Epidermal melanocyte (primary cell): ENCODE results near the gene CLEC4D.
"Not testable (repeated sequence)": the region's sequence is repeated elsewhere in the genome, so short reads cannot be mapped to it uniquely, and the experiment has no call there.

Experiments used
- DNase-seq: peaks from one replicate; pipeline ENCODE4 v3.0.0; 2011; ENCODE audit warnings: low spot score; ENCODE audit not compliant: insufficient read length

CLEC4D gene

DNA sequence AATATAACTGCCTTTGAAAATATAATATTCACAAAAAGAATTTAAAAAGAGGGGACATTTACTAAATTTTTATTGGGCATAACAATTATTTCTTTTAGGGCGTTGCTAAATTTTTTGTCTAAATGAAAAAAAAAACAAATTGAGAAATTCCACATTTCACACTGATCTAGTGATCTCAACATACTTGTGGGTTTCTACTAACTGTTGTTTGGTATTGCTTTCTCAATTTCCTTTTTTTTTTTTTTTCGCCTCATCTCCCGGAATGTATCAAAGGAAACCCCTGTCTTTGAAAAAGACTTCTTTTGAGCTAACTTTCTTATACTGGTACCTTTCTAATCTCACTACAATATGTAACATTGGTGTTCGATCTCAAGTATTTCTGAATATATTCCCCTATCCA, at the start of gene CLEC4D:
TSS of gene CLEC4D (plus strand) at position 248 of the 400 bp plus-strand sequence. CDS start 230 bp downstream, outside the sequence.
- no peak for DNase-seq

DNA sequence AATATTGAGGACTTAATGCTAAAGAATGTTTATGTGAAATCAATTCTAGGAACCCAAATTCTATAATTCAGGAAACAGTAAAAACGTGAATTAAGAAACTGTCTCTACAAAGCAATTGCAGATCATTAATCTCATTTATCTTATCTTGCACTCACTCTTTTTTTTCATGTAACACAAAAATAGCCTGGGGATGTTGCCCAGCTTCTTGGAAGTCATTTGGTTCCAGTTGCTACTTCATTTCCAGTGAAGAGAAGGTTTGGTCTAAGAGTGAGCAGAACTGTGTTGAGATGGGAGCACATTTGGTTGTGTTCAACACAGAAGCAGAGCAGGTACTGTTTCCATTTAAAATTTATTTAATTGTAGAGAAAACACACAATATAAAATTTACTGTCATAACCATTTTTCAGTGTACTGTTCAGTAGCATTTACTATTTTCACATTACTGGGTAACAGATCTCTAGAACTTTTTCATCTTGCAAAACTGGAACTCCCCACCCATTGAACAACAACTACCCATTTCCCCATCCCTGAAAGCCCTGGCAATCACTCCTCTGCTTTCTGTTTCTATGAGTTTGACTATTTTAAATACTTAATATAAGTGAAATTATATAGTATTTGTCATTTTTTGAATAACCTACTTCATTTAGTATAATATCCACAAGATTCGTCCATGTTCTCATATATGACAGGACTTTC, 47.9 kb upstream of the CLEC4D start:
- DNase-seq = no peak

DNA sequence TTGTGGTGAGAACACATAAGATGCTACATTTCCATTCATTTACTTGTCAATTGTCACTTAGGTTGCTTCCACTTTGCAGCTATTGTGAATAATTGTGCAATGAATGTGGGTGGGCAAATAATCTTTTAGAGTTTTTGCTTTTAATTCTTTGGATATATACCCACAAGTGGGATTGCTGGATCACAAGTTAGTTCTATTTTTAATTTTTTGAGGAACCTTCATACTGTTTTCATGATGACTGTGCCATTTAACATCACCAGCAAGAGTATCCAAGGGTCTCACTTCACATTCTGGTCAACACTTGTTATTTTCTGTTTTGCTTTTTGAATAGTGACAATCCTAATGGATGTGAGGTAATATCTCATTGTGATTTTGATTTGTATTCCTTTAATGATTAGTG, 47.1 kb upstream of the CLEC4D start:
- DNase-seq = no peak

DNA sequence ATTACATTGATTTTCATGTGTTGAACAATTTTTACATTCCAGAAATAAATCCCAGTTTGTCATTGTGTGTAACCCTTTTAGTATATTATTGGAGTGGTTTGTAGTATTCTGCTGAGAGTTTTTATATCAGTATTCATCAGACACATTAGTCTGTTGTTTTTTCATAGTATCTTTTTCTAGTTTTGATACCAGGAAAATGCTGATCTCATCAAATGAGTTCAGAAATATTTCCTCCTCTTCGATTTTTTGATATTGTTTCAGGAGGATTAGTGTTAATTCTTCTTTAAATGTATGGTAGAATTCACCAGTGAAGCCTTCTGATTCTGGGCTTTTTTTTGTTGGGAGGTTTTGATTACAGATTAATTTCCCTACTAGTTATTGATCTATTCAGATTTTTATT, 42.2 kb upstream of the CLEC4D start:
- DNase-seq = no peak

GRCh38 chr12:8475508-8476203, 37.6 kb upstream of the CLEC4D start:
- no peak for DNase-seq

- DNase-seq = no peak
Measured at GRCh38 chr12:8482571-8483061, 30.7 kb upstream of the CLEC4D start.

DNA sequence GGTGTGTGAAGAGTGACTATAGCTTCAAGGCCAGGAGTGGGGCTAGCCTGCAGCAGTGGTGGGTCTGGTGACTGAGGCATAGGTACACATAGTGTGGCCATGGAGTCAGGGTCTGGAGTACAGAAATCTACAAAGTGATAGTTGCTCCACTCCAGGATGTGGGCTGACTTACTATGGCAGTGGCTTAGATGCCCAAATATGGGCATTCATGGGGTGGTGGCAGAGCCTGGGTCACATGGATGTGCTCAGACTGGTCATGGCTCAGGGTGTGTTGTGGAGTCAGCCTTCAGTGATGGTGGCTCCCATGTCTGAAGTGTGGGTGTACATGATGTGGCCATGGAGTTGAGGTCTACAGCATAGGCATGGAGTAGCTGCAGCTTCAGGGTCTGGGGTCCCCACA, 30.2 kb upstream of the CLEC4D start:
- DNase-seq = no peak

DNA sequence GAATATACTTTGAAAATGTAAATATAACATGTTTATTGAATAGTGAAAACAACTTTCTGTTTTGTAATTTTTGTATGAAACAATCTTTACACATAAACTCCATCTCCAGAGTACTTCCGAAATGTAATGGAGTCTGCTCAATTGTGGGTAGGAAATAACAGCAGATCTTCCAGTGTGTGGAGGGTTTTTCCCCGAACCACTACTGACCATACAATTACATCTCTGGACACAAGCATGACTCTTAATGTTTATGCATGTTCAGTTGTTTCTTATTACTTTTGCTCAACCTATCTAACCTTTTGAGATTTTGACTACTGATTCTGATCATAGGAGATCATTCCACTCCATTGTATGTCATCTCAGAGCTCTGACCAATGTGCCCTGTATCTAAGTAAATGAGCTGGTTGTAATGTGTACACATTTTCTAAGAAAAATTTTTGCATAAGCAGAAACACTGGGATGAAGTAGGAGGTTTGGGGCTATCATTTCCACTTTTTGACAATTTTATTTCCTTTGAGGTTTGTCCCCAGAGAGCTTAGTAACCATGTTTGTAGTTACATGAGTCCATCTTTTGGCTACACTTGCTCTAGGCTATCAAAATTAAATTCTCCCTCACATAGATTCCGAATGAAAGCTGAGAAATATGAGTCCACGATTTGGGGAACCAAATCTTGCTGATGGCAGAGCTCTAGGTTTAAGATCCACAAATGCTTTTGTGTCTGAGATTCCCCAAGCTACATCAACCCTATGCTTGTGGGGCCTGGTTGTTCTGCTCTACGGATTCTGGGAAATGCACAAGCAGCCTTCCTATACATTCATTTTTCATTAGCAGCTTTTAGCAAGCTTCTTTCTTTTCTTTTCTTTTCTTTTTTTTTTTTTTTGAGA, 21.4 kb upstream of the CLEC4D start:
- no peak for DNase-seq

GRCh38 chr12:8493084-8493483, 20.2 kb upstream of the CLEC4D start:
- DNase-seq = no peak

DNA sequence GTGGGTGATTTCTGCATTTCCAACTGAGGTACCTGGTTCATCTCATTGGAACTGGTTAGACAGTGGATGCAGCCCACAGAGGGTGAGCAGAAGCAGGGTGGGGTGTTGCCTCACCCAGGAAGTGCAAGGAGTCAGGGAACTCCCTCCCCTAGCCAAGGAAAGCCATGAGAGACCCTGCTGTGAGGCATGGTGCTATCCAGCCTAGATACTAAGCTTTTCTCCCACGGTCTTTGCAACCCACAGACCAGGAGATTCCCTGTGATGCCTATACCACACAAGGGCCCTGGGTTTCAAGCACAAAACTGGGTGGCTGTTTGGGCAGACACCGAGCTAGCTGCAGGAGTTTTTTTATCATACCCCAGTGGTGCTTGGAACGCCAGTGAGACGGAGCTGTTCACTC, 17.6 kb upstream of the CLEC4D start:
- DNase-seq = not testable (repeated sequence)

DNA sequence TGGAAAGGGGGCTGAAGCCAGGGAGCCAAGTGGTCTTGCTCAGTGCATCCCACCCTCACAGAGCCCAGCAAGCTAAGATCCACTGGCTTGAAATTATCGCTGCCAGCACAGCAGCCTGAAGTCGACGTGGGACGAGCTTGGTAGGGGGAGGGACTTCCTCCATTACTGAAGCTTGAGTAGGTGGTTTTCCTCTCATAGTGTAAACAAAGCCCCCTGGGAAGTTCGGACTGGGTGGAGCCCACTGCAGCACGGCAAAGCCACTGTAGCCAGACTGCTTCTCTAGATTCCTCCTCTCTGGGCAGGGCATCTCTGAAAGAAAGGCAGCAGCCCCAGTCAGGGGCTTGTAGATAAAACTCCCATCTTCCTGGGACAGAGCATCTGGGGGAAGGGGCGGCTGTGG, 17.2 kb upstream of the CLEC4D start:
- not testable (repeated sequence) for DNase-seq

DNA sequence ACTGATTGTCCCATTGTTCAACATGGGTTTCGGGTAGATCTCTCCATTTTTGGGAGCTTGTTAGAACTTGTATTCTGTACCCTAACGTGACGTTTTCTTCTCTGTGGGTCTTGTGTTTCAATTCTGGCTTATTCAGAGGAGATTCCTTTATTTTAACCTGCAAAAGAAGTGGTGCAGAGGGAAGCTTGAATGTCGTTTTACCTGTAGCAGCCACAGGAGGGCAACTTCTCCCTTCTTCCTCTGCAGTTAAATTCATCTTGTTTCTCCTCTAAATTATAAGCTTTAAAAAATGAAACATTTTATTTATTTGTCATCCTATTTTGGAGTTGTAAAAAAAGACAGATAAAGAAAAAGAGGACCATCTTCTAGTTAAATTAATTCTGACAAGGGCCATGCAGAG, 13.7 kb upstream of the CLEC4D start:
- no peak for DNase-seq

DNA sequence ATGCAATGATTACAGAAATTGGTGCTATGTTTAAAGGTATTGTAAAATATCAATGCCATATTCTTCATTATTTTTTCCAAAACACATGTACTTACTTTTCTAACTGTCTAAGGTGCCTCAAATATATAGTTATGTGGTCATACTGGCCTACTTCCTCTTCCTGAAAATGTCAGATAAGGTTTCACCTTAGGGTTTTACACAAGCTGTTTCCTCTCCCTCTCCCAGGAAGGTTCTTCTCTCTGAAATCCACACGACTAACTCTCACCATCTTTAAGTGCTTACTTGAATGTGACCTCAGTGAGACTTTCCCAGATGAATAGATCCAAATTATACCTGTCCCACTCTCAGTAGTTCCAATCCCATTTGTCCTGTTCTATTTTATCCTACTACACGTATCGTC, 11.6 kb upstream of the CLEC4D start:
- no peak for DNase-seq

- no peak for DNase-seq
Measured at GRCh38 chr12:8504351-8504750, 9.0 kb upstream of the CLEC4D start.

DNA sequence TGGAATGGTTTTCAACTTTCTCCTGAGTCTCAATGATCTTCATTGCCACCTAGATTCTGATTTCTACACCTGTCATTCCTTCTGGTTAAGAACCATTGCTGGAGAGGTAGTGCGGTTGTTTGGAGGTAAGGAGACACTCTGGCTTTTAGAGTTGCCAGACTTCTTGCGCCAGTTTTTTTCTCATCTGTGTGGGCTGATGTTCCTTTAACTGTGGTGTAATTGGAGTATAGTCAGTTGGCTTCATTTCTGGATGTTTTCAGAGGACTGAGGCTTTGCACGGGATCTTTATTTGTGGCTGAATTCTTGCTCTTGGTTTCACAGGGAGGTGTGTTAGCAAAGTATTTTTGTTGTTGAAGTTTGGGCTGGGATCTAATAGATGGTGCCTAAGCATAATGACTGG, 5.7 kb upstream of the CLEC4D start:
- no peak for DNase-seq

- no peak for DNase-seq
Measured at GRCh38 chr12:8508223-8508622, 5.1 kb upstream of the CLEC4D start.

GRCh38 chr12:8508910-8509841, 4.1 kb upstream of the CLEC4D start:
- no peak for DNase-seq

DNA sequence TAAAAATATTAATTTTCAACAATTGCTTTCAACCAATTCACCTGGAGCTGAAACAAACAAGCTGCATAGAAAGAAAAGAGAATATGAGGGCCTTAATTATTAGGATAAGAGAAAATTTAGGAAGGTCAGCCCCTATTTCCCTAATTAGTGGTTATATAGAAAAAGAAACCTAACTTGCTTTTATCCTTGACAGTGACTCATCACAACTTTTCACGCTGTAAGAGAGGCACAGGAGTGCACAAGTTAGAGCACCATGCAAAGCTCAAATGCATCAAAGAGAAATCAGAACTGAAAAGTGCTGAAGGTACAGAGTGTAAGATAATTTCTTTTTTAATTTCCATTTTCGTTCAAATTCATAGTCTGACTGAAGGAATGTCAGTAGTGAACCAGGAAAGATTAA, 4.7 kb downstream of the CLEC4D start:
- DNase-seq = no peak

- no peak for DNase-seq
Measured at GRCh38 chr12:8519171-8519570, 5.9 kb downstream of the CLEC4D start.

- DNase-seq = no peak
Measured at GRCh38 chr12:8527250-8528130, 14.2 kb downstream of the CLEC4D start.
